ENCODE results near the gene ZNF609.

DNA sequence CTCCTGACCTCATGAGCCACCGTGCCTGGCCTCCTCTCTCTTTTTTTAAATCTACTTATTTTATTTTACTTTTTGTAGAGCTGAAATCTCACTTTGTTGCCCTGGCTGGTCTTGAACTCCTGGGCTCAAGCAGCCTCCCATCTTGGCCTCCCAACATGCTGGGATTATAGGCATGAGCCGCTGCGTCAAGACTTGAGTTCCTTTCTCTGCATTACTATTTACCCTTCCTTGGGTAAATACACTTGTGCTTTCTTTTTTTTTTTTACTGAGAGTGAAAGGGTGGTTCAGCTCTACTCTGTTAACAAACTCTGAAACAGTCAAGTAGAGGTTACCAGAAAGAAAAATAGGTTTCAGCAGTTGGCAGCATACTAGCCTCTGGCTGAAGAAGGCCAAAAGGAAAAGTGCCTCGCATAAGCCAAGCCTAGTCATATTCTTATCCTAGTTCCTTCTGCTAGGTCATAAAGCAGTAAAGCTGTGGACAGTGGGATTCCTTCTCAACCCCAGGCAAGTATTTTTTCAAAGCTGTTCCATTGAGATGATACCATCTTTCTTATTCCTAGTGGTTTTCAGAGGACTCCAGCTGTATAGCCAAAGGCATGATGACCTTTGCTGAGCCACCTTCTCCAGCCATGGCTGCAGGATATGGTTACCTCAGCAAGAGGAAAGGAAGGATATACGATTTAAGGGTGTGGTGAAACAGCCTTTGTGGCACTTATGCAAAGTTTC is 179.9 kb downstream of the ZNF609 start:
- TF ChIP-seq POLR2AphosphoS5 (IDR thresholded peaks at IDR 0.05) (no peak), CTCF (IDR thresholded peaks at IDR 0.05) (no peak), POLR2A (IDR thresholded peaks at IDR 0.05; ENCODE audit: low read depth) (no peak)
